Inferior parietal cortex (tissue), 1 donor: ENCODE data around the gene OTULINL.
A peak's percentile ranks its signal among the peaks of the same experiment; 100 is the strongest.

Experiments
- DNase-seq: peaks from one replicate; pipeline ENCODE4 v3.0.0-alpha.2; 2016; ENCODE audit errors: extremely low spot score

Gene OTULINL

DNA sequence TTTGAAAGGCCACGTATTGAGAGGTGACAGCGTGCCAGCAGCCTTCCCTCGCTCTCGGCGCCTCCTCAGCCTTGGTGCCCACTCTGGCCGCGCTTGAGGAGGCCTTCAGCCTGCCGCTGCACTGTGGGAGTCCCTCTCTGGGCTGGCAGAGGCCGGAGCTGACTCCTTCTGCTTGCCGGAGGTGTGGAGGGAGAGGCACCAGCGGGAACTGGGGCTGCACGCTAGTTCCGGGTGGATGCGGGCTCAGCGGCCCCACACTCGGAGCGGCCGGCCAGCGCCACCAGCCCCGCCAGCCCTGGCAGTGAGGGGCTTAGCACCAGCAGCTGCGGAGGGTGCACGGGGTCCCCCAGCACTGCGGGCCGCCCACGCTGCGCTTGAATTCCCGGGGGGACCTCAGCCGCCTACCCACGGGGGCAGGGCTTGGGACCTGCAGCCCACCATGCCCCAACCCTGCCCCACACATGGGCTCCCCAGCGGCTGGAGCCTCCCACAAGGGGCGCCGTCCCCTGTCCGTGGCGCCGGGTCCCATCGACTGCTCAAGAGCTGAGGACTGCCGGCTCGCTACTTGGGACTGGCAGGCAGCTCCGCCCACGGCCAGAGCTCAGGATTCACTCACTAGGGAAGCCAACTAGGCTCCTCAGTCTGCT, 4.4 kb upstream of the OTULINL start:
- no peak for DNase-seq

GRCh38 chr5:14577971-14578370, 3.6 kb upstream of the OTULINL start:
- DNase-seq = no peak

- no peak for DNase-seq
Observed at GRCh38 chr5:14579246-14579645, 2.3 kb upstream of the OTULINL start.

GRCh38 chr5:14579731-14580397, 1.7 kb upstream of the OTULINL start:
- no peak for DNase-seq

- DNase-seq = no peak
Observed at GRCh38 chr5:14580398-14581034, 1.1 kb upstream of the OTULINL start.

DNA sequence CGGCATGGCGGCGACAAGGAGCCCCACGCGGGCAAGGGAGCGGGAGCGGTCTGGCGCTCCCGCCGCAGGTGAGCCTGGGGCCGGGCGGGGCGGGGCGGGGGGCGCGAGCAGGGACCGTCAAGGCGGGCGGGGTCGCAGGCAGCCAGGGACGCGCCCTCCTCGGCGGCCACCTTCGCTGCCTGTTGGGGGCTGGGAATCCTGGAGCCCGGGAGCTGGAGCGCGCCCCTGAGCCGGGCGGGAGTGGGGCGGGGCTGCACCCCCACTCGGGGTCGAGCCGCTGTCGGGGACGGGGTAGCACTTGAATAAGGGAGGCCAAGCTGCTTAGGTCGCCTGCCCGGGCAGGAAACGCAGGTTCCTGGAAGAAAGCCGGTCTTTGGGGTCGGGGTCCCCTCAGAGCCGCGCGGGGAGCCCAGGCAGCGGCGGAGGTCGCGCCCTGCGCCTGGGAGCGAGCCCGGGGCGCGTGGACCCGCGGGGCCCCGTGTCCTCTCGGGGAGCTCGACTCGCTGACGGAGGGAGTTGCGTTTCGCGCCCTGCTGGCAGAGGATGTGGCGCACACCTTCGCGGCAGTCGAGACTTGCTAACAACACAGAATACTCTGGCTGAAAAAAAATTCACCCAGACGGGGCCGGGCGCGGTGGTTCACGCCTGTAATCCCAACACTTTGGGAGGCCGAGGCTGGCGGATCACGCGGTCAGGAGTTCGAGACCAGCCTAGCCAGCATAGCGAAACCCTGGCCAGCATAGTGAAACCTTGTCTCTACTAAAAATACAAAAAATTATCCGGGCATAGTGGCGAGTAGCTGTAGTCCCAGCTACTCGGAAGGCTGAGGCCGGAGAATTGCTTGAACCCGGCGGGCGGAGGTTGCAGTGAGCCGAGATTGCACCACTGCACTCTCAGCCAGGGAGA, 552 bp downstream of the OTULINL start:
- DNase-seq = no peak

DNA sequence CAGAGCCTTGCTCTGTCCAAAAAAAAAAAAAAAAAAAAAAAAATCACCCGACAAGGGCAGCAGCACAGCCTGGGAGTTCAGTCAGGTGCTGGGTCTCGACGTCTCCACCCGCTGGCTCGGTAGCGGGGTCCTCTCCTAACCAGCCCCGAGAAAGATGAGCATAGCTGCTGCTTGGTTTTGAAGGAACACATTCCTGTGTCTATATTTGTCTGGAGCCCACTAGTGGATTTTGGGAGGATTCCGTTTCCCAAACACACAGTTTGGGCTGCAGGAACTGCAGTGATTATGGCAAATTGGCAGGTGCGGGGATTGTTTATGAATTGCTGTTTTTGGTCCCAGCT, 1.2 kb downstream of the OTULINL start:
- peak; percentile 41 for DNase-seq

GRCh38 chr5:14584848-14585247, 3.3 kb downstream of the OTULINL start:
- no peak for DNase-seq

- peak; percentile 17 for DNase-seq
Observed at GRCh38 chr5:14587150-14587549, 5.6 kb downstream of the OTULINL start.

DNA sequence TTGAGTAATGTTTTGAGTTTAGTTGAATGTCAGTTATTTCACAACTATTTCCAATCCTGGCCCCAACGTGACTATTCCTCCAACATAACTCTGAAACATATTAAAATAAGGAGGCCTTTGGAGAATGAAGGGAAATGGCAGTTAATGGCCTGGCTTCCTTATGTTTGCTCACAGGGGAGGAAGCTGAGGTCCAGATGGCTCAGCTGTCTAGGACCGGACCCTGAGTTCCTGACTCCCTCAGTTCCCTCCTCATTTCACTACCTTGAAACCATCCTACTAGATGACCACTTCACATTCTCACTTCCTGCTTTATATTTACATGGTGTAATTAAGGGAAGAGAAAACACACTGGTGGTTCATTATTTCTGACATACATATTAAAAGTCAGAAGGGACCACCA, 6.6 kb downstream of the OTULINL start:
- no peak for DNase-seq

DNA sequence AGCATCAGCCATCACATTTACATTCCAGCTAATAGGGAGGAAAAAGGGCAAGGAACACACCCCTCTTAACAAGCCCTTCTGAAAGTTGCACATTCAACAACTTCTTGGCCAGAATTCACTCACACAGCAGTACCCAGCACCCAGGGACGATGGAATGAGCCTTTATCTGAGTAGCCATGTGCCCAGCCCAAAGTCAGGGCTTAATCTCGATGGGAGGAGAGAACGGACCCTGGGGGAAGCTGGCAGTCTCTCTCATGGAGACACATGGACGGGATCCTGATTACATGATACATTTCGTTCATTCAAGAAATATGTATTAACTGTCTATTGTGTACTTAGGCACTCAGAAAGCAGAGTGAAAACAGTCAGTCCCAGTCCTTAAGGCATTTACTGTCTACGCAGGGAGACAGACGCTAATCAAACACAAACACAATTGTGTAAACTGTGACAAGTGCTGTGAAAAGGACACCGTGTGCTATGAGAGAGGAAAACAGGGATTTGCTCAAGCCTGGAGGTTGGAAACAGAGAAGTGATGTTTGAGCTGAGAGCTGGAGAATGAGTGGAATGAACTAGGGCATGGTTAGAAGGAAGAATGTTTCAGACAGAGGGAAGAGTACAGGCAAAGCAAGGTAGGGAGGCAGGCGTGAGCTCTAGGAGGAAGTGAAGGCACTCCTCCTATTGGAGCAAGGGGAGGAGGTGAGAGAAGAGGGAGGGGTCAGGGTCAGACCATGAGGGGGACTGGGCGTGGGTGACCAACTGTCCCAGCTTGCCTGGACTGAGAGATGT, 7.4 kb downstream of the OTULINL start:
- DNase-seq = no peak

DNA sequence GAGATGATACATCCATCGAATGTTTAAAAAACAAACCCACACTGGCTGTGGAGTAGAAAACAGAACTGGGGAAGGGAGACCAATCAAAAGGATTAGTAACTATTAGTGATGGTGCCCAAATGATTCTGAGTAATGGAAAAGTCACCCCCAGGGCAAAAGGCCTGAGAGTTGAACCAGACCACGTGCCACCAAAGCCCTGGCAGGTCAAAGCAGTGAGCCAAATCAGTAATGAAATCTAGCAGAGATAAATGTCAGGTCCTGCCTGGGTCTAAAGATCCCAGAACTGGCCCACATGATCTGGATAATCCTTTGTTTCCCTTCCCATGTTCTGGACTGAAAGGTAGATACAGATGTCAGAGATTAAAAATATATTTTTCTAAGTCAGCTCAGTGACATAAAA, 9.4 kb downstream of the OTULINL start:
- DNase-seq = no peak

GRCh38 chr5:14591548-14591947, 10.0 kb downstream of the OTULINL start:
- no peak for DNase-seq

DNA sequence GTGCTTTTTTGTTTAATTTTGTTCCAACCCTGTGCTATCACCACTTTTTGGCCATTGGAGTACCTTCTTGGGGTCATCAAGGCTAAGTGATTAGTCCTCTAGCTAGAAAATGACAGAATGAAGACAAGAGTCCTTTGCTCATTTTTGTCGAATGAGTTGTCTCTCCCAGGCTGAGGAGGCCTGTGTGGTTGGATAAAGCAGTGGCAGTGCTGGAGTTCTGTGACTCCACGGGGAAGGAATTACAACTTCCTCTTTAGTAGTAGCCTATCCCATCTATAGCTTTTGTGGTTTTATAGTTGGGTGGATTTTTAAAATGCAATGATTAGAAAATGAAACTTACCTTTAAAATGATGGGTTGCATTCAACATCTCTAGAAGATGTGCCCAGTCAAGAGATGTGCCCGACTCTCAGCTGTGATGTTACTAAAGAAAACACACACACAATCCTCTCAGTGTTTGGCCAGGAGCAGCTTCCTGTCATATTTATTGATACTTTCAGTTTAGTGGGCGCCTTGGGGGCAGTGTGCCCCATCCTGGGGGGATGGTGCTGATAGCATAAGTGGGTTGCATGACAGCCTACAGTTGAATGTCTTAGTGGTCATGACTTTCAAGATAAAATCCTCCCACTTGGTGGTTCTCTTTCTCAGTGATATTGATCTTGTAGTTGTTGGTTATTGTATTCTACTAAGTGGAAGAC, 11.9 kb downstream of the OTULINL start:
- DNase-seq = no peak

- no peak for DNase-seq
Observed at GRCh38 chr5:14594378-14595074, 12.9 kb downstream of the OTULINL start.

- no peak for DNase-seq
Observed at GRCh38 chr5:14595189-14595588, 13.6 kb downstream of the OTULINL start.

DNA sequence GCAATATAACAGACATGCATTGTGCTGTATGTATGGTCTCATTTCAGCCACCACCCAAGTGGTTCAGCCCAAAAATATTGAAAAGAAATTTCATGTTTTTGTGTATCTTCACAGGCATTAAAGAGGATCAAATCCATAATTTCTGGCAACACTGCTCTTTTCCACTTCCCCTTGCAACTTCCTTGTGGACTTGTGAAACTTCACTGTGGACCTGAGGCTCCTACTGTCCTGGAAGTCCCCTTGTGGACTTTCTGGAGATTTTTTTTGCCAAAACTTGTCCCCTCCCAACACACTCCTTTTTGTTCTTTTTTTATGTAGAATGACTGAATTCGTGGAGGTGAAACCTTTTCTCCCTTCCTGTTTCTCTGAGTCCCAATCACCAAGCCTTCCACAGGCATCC, 14.3 kb downstream of the OTULINL start:
- DNase-seq = no peak

DNA sequence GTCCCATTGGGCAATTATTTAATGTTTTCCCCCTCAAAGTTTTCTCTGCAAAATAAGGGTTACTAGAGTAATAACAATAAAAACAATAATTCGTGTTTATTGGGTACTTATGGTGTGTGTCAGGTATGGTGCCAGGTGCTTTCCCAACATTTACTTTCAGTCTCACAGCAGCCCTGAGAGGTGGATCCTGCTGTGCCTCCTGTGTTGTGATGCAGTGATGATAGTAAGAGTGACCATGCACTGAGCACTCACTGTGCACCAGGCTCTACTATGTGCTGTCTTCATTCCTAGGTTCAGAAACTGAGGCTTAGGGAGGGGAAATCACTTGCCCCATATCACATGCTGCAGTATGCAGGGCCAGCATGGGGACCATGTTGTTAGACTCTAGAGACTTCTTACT, 15.5 kb downstream of the OTULINL start:
- DNase-seq = no peak

- DNase-seq = no peak
Observed at GRCh38 chr5:14598225-14598624, 16.6 kb downstream of the OTULINL start.

GRCh38 chr5:14599476-14600127, 18.0 kb downstream of the OTULINL start:
- no peak for DNase-seq
